Dendritic cell treated with granulocyte-macrophage colony-stimulating factor and Interleukin-4, amounts not matched to agents 40 ng/mL and 50 ng/mL, for 4 days (primary cell): ENCODE results near the gene TECTB.
"Not testable (repeated sequence)": the region's sequence is repeated elsewhere in the genome, so short reads cannot be mapped to it uniquely, and the experiment has no call there.

ENCODE experiments used
- H3K27ac Mint-ChIP-seq: one replicate; pipeline ENCODE4 v1.8.0; 2022; ENCODE audit warnings: mild to moderate bottlenecking, mixed read lengths
- H3K27me3 Mint-ChIP-seq: one replicate; pipeline ENCODE4 v1.8.0; 2022; ENCODE audit warnings: mild to moderate bottlenecking, mixed read lengths
- H3K36me3 Mint-ChIP-seq: one replicate; pipeline ENCODE4 v1.8.0; 2022; ENCODE audit warnings: low read depth, mixed read lengths
- H3K4me1 Mint-ChIP-seq: one replicate; pipeline ENCODE4 v1.8.0; 2022; ENCODE audit warnings: low read depth, mixed read lengths
- H3K4me3 Mint-ChIP-seq: one replicate; pipeline ENCODE4 v1.8.0; 2022; ENCODE audit warnings: mild to moderate bottlenecking, moderate library complexity, mixed read lengths
- H3K9me3 Mint-ChIP-seq: one replicate; pipeline ENCODE4 v1.8.0; 2022; ENCODE audit warnings: mixed read lengths
- intact Hi-C: fragments of 100-400 bp; cut with micrococcal nuclease; formaldehyde crosslinking; loops from one replicate; pipeline ENCODE4 v1.15.0; 2022

Gene TECTB

GRCh38 chr10:112251238-112251637, 32.0 kb upstream of the TECTB start:
- H3K36me3 Mint-ChIP-seq, H3K4me1 Mint-ChIP-seq, intact Hi-C loops, H3K27ac Mint-ChIP-seq, H3K4me3 Mint-ChIP-seq: not testable (repeated sequence)
- H3K27me3 Mint-ChIP-seq, result peaks cover 21% of the 10 kb centered on the region
- peaks cover 30% of the 10 kb centered on the region for H3K9me3 Mint-ChIP-seq

DNA sequence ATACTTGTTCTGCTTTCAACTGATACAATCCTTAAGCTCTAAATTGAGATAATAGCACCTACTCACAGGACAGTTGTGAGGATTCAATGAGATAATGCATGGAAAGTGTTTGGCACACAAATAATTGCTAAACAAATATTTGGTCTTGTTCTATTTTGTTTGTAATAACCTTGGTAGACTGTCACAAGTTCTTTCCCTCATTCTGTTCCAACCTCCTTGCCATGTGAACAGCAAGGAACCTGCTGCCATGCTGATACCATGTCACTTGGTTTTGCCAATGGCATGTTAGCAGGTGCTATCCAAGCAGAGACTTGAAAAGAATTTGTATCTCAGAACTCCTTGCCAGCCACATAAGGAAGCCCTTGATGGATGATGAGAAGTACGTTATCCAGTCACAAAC, 24.8 kb upstream of the TECTB start:
- H3K36me3 Mint-ChIP-seq, result no peaks in the 10 kb centered on the region
- no peak overlapping the region for H3K4me3 Mint-ChIP-seq
- no peaks in the 10 kb centered on the region for H3K9me3 Mint-ChIP-seq
- H3K4me1 Mint-ChIP-seq, result no peaks in the 10 kb centered on the region
- intact Hi-C loops, result no loop called here
- no peak overlapping the region for H3K27ac Mint-ChIP-seq
- H3K27me3 Mint-ChIP-seq, result peaks cover 20% of the 10 kb centered on the region

GRCh38 chr10:112259688-112260087, 23.5 kb upstream of the TECTB start:
- intact Hi-C loops, result no loop called here
- no peaks in the 10 kb centered on the region for H3K9me3 Mint-ChIP-seq
- H3K27me3 Mint-ChIP-seq, result peaks cover 18% of the 10 kb centered on the region
- no peak overlapping the region for H3K27ac Mint-ChIP-seq
- H3K4me1 Mint-ChIP-seq, result no peaks in the 10 kb centered on the region
- H3K4me3 Mint-ChIP-seq, result no peak overlapping the region
- no peaks in the 10 kb centered on the region for H3K36me3 Mint-ChIP-seq

DNA sequence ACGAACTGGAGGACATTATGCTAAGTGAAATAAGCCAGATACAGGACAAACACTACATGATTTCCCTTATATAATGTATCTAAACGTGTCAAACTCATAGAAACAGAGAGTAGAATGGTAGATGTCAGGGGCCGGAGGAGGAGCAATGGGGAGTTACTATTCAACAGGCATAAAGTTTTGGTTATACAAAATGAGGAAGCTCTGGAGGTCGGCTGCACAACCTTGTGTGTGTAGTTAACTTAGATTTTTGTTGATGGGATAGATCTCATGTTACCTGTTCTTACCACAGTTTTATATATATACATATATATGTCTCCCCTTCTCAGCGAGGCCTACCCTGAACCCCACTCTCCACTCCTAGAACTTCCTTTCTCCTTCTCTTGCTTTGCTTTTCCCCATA, 22.4 kb upstream of the TECTB start:
- H3K4me3 Mint-ChIP-seq, result no peak overlapping the region
- no peaks in the 10 kb centered on the region for H3K9me3 Mint-ChIP-seq
- intact Hi-C loops, result no loop called here
- H3K36me3 Mint-ChIP-seq, result no peaks in the 10 kb centered on the region
- no peaks in the 10 kb centered on the region for H3K4me1 Mint-ChIP-seq
- no peak overlapping the region for H3K27ac Mint-ChIP-seq
- peaks cover 16% of the 10 kb centered on the region for H3K27me3 Mint-ChIP-seq

DNA sequence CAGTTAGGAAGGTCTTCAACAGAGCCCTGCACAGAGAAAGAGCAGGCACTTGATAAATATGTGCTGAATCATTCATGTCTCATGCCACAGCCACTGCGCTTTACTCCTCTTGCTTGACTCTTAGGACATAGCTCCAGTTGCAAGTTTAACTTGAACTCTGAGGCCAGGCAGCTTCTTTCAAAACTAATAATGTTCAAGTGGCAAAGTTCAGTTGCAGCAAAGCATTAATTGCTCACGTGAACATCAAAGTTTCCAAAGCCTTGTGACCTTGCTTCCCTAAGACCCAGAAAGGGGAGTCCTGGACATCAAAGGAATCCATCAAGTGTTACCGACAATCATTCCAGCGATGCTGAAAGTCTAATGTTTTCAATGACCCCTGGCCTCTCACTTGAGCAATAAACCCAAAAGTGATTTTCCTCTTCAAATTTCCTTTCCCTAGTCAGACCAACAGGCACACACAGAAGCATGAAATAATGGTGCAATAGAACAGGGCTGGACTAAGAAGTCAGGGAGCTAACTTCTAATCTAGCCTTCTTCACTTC, 21.8 kb upstream of the TECTB start:
- Mint-ChIP-seq H3K27ac (no peak overlapping the region), H3K4me3 (no peak overlapping the region), H3K36me3 (no peaks in the 10 kb centered on the region), H3K9me3 (no peaks in the 10 kb centered on the region), H3K4me1 (no peaks in the 10 kb centered on the region), H3K27me3 (peaks cover 16% of the 10 kb centered on the region)
- intact Hi-C loops, result no loop called here

DNA sequence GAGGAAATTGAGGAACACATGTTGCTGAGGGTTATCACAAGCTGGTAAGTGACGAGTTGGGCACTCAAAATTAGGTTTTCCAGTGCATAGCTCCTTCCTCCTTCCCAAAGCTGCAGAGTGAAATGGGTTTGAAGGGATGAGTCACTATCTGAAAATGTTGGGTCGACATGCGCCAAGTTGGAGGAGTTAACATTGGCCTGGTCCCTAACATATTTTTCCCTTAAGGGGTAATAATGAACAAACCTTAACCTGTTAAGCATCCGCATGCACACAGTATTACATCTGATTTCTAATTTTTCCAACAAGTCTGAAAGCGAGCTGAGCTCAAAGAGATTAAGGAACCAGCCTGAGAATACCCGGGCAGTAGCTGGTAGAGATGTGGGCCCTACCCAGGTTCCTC, 20.7 kb upstream of the TECTB start:
- peaks cover 13% of the 10 kb centered on the region for H3K27me3 Mint-ChIP-seq
- H3K9me3 Mint-ChIP-seq, result no peaks in the 10 kb centered on the region
- H3K27ac Mint-ChIP-seq, result no peak overlapping the region
- intact Hi-C loops, result no loop called here
- H3K4me1 Mint-ChIP-seq, result no peaks in the 10 kb centered on the region
- H3K36me3 Mint-ChIP-seq, result no peaks in the 10 kb centered on the region
- no peak overlapping the region for H3K4me3 Mint-ChIP-seq

DNA sequence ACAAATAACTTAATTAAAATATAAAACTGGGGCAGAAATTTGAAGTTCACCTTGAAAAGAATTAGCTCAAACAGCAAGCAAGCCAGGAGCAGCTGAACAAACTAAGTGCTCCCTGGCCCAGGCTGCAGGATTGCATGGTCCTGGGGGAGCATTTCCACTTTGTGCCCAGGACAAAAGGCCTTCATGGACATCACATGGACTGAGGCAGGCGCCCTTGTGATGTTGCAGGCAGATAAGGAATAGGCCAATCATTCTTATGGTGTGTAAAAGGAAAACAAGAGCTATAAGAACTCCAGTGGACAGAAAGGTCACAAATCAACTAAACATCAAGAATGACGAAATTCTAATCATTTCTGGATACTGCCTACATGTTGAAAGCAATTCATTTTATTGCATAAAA, 17.5 kb upstream of the TECTB start:
- Mint-ChIP-seq H3K4me1 (no peaks in the 10 kb centered on the region), H3K9me3 (no peaks in the 10 kb centered on the region), H3K4me3 (no peak overlapping the region), H3K27ac (no peak overlapping the region), H3K36me3 (no peaks in the 10 kb centered on the region), H3K27me3 (peaks cover 19% of the 10 kb centered on the region)
- intact Hi-C loops, result no loop called here

DNA sequence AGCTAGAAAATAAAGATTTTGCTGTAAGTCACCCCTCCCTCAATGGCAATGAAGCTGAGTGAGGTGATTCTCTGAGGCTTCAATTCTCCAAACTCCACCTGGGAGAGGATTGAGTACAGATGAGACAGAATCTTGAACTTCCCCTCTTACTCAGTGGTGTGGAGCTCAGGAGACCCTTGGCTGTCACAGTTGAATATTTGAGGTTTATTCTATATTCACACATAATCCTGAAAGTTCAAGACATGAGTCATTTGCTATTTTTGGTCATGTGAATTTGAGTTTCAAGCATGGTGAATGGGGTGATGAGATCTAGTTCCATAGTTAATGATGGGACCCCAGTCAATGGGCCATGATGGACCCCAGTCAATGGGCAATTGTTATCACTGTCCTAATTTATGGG, 13.9 kb upstream of the TECTB start:
- no peak overlapping the region for H3K27ac Mint-ChIP-seq
- no peaks in the 10 kb centered on the region for H3K9me3 Mint-ChIP-seq
- no peak overlapping the region for H3K4me3 Mint-ChIP-seq
- H3K27me3 Mint-ChIP-seq, result peaks cover 12% of the 10 kb centered on the region
- no peaks in the 10 kb centered on the region for H3K36me3 Mint-ChIP-seq
- intact Hi-C loops, result no loop called here
- no peaks in the 10 kb centered on the region for H3K4me1 Mint-ChIP-seq

GRCh38 chr10:112271982-112272381, 11.2 kb upstream of the TECTB start:
- Mint-ChIP-seq H3K36me3 (no peaks in the 10 kb centered on the region), H3K4me1 (no peaks in the 10 kb centered on the region), H3K27me3 (peaks cover 21% of the 10 kb centered on the region), H3K27ac (no peak overlapping the region), H3K4me3 (no peak overlapping the region), H3K9me3 (no peaks in the 10 kb centered on the region)
- intact Hi-C loops, result no loop called here

GRCh38 chr10:112274831-112275230, 8.4 kb upstream of the TECTB start:
- no peaks in the 10 kb centered on the region for H3K9me3 Mint-ChIP-seq
- H3K4me1 Mint-ChIP-seq, result no peaks in the 10 kb centered on the region
- no peak overlapping the region for H3K4me3 Mint-ChIP-seq
- H3K27ac Mint-ChIP-seq, result no peak overlapping the region
- H3K36me3 Mint-ChIP-seq, result no peaks in the 10 kb centered on the region
- intact Hi-C loops, result no loop called here
- peaks cover 29% of the 10 kb centered on the region for H3K27me3 Mint-ChIP-seq

GRCh38 chr10:112275512-112276245, 7.5 kb upstream of the TECTB start:
- Mint-ChIP-seq H3K9me3 (no peaks in the 10 kb centered on the region), H3K27me3 (peaks cover 27% of the 10 kb centered on the region), H3K27ac (no peak overlapping the region), H3K4me1 (no peaks in the 10 kb centered on the region), H3K36me3 (no peaks in the 10 kb centered on the region), H3K4me3 (no peak overlapping the region)
- intact Hi-C loops, result no loop called here

DNA sequence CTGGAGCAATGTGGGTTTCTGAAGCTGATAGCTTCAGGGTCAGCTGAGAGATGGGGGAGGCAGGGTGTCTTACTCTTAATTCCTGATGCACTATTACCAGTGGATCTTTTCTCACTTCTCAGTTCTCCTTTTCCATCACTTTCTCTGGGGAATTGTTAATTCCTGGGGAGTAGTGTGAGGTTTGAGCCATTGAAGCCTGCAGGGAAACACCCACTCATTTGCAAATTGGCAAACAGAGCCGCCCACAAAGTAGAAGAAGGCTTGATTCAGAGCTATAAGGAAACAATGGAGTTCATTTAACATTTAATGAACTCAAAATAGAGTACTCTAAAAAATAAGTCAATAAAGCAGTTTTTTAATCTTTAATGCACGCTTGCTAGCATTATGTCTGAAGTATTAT, 4.3 kb upstream of the TECTB start:
- Mint-ChIP-seq H3K4me3 (no peak overlapping the region), H3K36me3 (no peaks in the 10 kb centered on the region), H3K4me1 (no peaks in the 10 kb centered on the region), H3K27ac (no peak overlapping the region), H3K9me3 (no peaks in the 10 kb centered on the region), H3K27me3 (peaks cover 25% of the 10 kb centered on the region)
- intact Hi-C loops, result no loop called here

- Mint-ChIP-seq H3K9me3 (no peaks in the 10 kb centered on the region), H3K27me3 (peaks cover 25% of the 10 kb centered on the region), H3K27ac (no peak overlapping the region), H3K4me3 (no peak overlapping the region), H3K36me3 (no peaks in the 10 kb centered on the region), H3K4me1 (no peaks in the 10 kb centered on the region)
- intact Hi-C loops, result no loop called here
Observed at GRCh38 chr10:112279433-112279832, 3.8 kb upstream of the TECTB start.

DNA sequence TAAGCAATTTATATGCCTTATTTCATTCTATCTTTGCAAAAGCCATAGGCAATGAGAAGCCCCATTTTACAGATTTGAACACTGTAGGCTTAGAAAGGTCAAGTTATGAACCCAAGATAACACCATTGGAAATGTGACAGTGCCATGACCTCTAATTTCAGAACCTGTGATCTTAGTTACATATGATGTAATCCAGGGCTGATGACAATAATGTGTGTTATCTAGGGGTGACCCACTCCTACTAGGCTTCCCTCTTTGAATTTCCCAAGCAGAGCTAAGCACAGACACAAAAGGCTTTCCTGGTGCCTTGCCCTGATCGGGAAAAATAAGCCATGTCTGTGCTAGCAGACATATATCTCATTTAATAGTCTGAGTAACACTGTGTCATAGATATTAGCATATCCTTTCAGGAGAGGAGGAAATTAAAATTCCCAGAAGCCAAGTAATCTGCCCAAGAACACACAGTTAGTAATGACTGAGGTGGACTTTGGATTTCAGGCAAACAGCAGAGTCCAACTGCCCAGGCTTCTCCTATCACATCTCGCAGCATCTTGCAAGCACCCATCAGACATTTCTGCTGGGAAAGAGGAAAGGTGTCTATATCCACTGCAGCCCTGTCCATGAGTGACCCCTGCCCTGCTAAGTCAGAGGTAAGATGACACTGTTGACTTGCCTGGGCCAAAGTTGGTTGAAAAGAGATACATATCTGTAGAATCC, 2.8 kb upstream of the TECTB start:
- no peak overlapping the region for H3K4me3 Mint-ChIP-seq
- H3K27ac Mint-ChIP-seq, result no peak overlapping the region
- intact Hi-C loops, result no loop called here
- no peaks in the 10 kb centered on the region for H3K4me1 Mint-ChIP-seq
- H3K36me3 Mint-ChIP-seq, result no peaks in the 10 kb centered on the region
- no peaks in the 10 kb centered on the region for H3K9me3 Mint-ChIP-seq
- peaks cover 21% of the 10 kb centered on the region for H3K27me3 Mint-ChIP-seq
